Activated naive CD4-positive, alpha-beta T cell treated with anti-CD3 and anti-CD28 coated beads, Interleukin-2, amount 50 U/mL, for 24 hours (primary cell): ENCODE measurements around the gene SLC10A7.

ENCODE experiments used
- H3K27ac Mint-ChIP-seq: one replicate; pipeline ENCODE4 v1.8.0; 2021; ENCODE audit warnings: mild to moderate bottlenecking, mixed read lengths
- H3K27me3 Mint-ChIP-seq: one replicate; pipeline ENCODE4 v1.8.0; 2021; ENCODE audit warnings: mixed read lengths
- H3K36me3 Mint-ChIP-seq: one replicate; pipeline ENCODE4 v1.8.0; 2021; ENCODE audit warnings: mixed read lengths
- H3K4me1 Mint-ChIP-seq: one replicate; pipeline ENCODE4 v1.8.0; 2021; ENCODE audit warnings: mixed read lengths
- H3K4me3 Mint-ChIP-seq: one replicate; pipeline ENCODE4 v1.8.0; 2021; ENCODE audit warnings: mild to moderate bottlenecking, mixed read lengths
- H3K9me3 Mint-ChIP-seq: one replicate; pipeline ENCODE4 v1.8.0; 2021; ENCODE audit warnings: mixed read lengths

SLC10A7 gene

DNA sequence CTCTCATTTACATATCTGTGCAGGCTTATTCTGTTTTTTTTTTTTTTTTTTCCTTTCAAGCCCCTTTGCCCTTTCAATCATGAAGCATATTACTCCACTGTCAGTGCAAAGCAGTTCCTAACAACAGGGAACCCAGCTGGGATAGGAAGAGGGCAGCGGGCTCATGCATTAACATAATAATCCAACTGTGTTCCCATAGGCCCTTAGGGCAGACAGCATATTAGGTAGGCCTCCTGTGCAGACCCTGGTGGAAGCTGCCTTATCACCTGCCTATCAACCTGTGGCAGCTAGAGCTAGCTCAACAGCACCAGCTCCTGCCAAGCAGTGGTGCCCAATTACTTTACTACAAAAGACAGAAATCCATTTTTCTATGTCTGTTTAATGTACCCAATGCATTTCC, 49.3 kb downstream of the SLC10A7 start:
- no peaks in the 10 kb centered on the region for H3K27me3 Mint-ChIP-seq
- no peaks in the 10 kb centered on the region for H3K9me3 Mint-ChIP-seq
- H3K4me3 Mint-ChIP-seq, result no peak overlapping the region
- H3K4me1 Mint-ChIP-seq, result peaks cover 3% of the 10 kb centered on the region
- H3K27ac Mint-ChIP-seq, result no peak overlapping the region
- peaks cover 5% of the 10 kb centered on the region for H3K36me3 Mint-ChIP-seq

DNA sequence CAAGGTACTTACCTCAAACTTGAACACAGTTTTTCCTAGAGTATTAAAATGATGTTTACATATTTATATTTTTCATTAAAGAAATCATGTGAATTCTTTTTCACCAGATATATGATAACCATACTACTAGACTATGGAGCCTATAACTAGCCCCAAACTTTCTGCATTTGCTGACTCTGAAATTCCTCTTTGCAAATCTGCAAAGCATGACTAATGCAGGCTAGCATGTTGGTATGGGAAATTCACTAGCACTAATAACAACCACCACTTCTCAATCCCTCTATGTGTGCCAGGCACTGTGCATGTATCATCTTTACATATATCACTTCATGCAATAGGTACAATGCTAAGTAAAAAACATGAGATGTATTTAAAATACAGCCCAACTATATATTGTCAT, 51.1 kb downstream of the SLC10A7 start:
- no peaks in the 10 kb centered on the region for H3K27me3 Mint-ChIP-seq
- H3K9me3 Mint-ChIP-seq, result no peaks in the 10 kb centered on the region
- H3K27ac Mint-ChIP-seq, result no peak overlapping the region

DNA sequence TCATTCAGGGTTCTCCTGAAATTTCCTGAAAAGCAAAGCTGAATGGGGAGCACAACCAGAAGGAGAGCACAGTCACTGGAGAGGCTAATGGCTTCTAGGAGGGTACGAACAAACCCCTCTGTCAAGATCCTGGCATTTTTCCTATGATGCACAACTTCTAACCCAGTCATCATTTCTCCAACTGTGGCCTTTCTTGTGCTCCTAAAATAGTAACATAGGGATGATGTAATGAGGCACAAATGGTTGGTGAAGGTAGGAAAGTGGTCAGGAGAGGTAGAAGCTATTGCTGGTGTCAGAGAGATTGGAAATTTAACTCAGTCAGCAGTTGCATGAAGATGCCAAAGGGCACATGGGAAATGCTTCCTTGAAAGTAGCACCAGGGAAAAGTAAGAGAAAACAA, 52.7 kb downstream of the SLC10A7 start:
- Mint-ChIP-seq H3K4me3 (no peak overlapping the region), H3K4me1 (peaks cover 6% of the 10 kb centered on the region), H3K9me3 (no peaks in the 10 kb centered on the region), H3K36me3 (peaks cover 5% of the 10 kb centered on the region), H3K27ac (no peak overlapping the region), H3K27me3 (no peaks in the 10 kb centered on the region)

More for the DNA sequence above, 51.1 kb downstream of the SLC10A7 start:
- Mint-ChIP-seq H3K4me1 (peaks cover 8% of the 10 kb centered on the region), H3K36me3 (peaks cover 3% of the 10 kb centered on the region), H3K4me3 (no peak overlapping the region)

DNA sequence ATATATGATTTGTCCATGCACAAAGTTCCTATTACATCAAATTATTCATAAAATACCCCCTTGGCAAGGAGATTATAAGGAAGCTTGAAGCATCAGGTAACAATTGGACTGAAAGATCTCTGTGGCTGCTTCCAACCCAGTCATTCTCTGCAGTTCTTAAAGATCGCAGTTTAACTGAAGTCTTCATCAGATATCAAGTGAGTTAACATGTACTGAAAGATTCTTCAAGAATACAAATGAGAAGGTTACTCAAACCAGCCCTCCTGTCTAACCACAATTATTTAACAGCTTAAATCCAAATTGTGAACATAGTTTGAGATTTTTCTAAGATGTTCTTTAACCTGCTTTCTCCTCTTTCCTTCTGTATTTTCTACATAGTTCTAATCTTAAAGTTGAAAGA, 56.1 kb downstream of the SLC10A7 start:
- H3K9me3 Mint-ChIP-seq, result no peaks in the 10 kb centered on the region
- H3K27ac Mint-ChIP-seq, result no peak overlapping the region
- H3K36me3 Mint-ChIP-seq, result peaks cover 3% of the 10 kb centered on the region
- peaks cover 17% of the 10 kb centered on the region for H3K4me1 Mint-ChIP-seq
- H3K4me3 Mint-ChIP-seq, result no peak overlapping the region
- no peaks in the 10 kb centered on the region for H3K27me3 Mint-ChIP-seq

DNA sequence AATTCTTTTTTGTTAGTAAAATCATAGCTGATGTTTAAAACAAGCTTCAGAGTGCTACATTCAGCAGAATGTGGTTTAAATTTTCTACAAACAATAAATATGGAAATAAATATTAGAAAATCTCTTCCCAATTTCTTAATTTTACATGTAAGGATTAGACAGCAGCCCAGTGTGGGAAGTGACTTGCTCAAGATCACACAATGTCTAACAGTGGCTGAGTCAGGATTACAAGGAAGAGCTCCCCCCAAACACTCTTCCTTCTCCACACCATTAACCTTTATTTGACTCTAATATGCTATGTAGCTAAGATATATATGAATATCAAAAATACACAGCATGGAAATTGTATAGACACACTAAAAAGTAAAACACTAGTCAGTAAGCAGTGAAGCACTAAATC, 59.5 kb downstream of the SLC10A7 start:
- peaks cover 6% of the 10 kb centered on the region for H3K36me3 Mint-ChIP-seq
- no peak overlapping the region for H3K4me3 Mint-ChIP-seq
- H3K9me3 Mint-ChIP-seq, result peaks cover 5% of the 10 kb centered on the region
- H3K4me1 Mint-ChIP-seq, result peaks cover 44% of the 10 kb centered on the region
- H3K27ac Mint-ChIP-seq, result no peak overlapping the region
- H3K27me3 Mint-ChIP-seq, result no peaks in the 10 kb centered on the region

DNA sequence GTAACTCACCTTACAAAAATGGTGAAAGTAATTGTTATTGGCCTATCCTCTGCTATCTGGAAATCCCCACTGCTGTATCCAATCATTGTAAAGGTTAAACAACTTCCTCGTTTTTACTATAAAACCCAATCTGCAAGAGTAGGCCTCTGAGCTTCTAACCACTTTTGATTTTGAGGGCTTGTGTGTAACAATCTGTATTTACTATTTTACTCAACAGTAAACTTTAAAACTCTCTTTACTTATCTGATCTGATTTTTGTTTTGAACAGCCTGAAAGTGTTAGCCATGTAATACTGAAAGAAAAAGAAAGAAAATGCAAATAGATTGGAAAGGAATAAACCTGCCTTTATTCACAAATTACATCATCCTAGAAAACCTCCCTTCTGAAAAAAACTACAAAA, 63.1 kb downstream of the SLC10A7 start:
- Mint-ChIP-seq H3K36me3 (peaks cover 8% of the 10 kb centered on the region), H3K27me3 (no peaks in the 10 kb centered on the region), H3K4me3 (peak overlapping the region; percentile 68), H3K9me3 (peaks cover 5% of the 10 kb centered on the region), H3K4me1 (peaks cover 55% of the 10 kb centered on the region), H3K27ac (peak overlapping the region; percentile 88)

DNA sequence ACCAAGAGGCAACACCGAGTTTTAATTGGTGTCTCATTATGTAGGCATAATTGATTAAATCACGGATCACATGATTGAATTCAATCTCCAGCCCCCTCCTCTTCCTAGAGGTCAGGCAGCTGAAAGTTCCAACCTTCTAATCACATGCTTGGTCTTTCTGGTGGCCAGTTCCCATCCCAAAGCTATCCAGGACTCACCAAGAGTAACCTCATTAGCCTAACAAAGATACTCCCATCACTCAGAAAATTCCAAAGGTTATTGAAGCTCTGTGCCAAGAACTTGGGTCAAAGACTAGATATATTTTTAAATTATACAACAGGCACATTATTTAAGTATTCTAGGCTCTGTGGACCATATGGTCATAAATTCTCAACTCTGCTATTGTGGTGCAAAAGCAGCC, 65.1 kb downstream of the SLC10A7 start:
- no peak overlapping the region for H3K4me3 Mint-ChIP-seq
- H3K4me1 Mint-ChIP-seq, result peaks cover 49% of the 10 kb centered on the region
- H3K36me3 Mint-ChIP-seq, result peaks cover 8% of the 10 kb centered on the region
- no peak overlapping the region for H3K27ac Mint-ChIP-seq
- peaks cover 5% of the 10 kb centered on the region for H3K9me3 Mint-ChIP-seq
- no peaks in the 10 kb centered on the region for H3K27me3 Mint-ChIP-seq

DNA sequence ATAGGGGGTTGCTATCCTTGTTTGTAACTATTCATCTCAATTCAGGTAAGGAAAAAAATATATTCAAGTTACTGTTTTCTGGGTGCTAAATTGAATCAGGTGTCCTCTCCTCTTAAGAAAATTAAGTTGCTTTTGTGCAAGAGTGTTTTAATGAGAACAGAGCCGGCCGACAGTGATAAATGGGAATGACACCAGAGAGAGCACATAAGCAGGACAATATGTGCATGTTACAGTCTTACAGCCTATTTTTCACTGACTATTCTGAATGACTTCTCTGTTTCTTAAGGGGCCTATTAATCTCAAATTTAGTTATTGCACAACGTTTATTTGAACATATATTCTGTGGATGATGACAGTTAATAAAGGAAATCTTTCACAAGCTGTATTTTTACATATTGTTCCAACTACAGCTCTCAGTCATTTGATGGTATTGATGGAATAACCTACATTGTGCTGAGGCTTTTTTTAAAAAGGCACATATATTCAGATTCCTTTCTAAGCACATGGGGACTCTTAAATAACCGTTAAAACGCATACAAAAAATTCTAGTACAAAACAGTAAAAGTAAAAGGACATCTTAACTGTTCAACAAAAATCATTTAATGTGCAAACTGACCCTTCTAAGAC, 68.4 kb downstream of the SLC10A7 start:
- Mint-ChIP-seq H3K4me1 (peaks cover 50% of the 10 kb centered on the region), H3K36me3 (peaks cover 13% of the 10 kb centered on the region), H3K4me3 (no peak overlapping the region), H3K27ac (no peak overlapping the region), H3K9me3 (peaks cover 3% of the 10 kb centered on the region), H3K27me3 (no peaks in the 10 kb centered on the region)

DNA sequence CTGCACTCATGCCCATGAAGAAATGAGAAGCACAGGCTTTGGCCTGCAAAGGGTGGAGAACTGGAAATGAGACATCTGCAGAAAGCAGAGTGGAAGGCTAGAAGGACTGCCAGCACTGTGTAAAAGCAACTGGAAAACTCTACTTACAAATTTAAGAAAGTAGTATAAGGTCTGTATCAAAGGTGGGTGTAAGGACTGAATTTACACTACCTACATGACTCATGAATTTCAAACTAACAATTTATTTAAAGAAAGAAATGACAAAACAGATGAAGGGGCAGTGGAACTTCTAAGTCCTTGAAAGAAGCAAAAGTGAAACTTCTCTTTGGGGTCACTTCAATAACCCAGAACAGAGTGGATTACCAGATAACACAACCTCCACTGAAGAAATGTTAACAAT, 71.2 kb downstream of the SLC10A7 start:
- peaks cover 30% of the 10 kb centered on the region for H3K4me1 Mint-ChIP-seq
- H3K27ac Mint-ChIP-seq, result peak overlapping the region; percentile 63
- peaks cover 4% of the 10 kb centered on the region for H3K9me3 Mint-ChIP-seq
- no peaks in the 10 kb centered on the region for H3K27me3 Mint-ChIP-seq
- H3K4me3 Mint-ChIP-seq, result peak overlapping the region; percentile 5
- peaks cover 20% of the 10 kb centered on the region for H3K36me3 Mint-ChIP-seq

DNA sequence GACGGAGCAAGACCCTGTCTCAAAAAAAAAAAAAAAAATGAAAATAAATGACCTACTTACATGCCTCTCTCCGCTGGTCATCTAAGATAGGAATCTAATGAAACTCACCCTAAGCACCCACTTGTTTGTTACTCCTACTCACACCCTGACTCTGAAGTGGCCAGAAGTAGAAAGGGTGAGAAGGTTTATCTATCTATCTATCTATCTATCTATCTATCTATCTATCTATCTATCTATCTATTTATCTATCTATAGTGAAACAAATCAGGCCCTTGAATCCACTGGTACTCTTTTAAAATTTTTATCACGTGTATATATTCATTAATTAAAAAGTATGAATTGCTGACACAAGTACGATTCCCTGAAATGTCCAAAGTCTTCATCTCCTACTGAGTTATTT, 75.2 kb downstream of the SLC10A7 start:
- Mint-ChIP-seq H3K27me3 (no peaks in the 10 kb centered on the region), H3K4me1 (peaks cover 29% of the 10 kb centered on the region), H3K36me3 (peaks cover 23% of the 10 kb centered on the region), H3K9me3 (peaks cover 4% of the 10 kb centered on the region), H3K4me3 (no peak overlapping the region), H3K27ac (no peak overlapping the region)

DNA sequence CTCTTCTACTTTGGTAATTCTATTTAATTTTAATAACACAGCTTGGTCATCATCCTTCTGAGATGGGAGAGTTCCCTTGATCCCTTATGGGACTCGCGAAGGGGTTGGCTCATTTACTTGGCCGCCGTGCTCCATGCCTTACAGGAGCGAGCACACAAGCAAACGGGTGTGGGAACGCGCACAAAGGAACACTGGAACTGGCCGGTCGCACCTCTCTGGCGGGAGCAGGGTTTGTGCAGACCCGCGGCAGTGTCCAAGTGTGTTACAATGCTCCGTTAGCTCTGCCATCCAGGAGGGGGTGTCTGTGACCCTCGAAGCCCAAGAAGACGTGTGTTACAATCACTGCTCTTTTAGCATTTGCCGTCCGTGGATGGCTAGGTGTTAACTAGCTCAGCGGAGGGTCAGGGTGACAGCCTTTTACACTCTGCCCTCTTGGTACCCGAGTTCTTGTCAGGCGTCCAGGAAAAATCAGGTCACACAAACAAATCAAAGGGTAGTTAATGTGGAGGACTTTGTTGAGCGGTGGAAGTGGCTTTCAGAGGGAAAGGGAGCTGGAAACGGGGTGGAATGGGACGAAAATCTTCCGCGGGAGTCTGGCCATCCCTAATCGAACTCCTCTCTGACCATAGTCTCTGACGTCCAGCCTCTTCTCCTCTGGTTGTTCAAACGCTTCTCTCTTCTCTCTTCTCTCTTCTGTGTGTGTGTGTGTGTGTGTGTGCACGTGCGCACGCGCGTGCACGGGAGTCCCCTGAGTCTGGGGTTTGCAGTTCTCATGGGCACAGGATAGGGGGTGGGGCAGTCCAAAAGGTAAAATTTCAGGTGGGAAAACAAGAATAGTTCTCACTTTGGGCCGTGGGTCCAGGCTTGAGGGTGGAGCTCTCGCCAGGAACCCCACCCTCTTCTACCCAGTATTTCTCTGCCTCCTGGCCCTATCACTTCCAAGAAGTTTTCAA, 76.3 kb downstream of the SLC10A7 start:
- Mint-ChIP-seq H3K4me1 (peaks cover 18% of the 10 kb centered on the region), H3K4me3 (no peak overlapping the region), H3K9me3 (peaks cover 4% of the 10 kb centered on the region), H3K27ac (no peak overlapping the region), H3K36me3 (peaks cover 21% of the 10 kb centered on the region), H3K27me3 (no peaks in the 10 kb centered on the region)

DNA sequence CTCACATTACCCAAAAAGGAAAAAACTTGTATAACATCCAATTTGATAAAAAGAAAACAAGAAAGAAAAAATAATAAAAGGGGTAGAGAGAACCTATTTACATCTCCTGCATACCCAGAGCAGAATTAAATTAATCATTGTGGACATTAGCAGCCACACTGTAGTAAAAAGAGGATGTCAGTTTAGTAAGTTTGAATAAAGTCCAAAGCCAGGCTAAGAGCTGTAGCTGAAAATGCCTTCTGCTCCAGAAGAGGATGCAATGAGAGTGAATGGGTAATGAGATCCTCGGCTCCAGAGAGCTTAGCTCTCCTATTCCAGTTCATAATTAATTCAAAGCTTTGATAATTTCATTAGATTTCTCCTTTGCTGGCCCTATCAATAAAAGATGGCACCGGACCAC, 78.2 kb downstream of the SLC10A7 start:
- H3K27ac Mint-ChIP-seq, result no peak overlapping the region
- H3K27me3 Mint-ChIP-seq, result no peaks in the 10 kb centered on the region
- peaks cover 4% of the 10 kb centered on the region for H3K9me3 Mint-ChIP-seq

DNA sequence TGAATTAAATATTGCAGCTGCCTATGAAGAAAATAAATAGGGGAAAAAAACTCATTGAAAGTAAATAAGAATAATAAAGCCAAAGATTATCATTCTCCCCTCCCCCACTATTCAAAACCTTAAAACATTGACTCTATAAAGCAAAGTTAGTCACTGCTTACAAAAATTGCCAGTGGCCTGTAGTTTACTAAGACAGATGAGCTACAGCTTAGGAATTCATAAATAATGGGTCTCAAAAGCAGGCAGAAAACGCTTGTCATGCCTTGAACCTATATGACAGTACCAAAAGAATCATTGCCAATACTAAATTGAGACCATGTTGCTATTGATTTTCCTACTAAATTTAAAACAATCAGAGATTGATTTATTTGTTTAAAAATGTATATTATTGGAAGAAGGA, 78.9 kb downstream of the SLC10A7 start:
- Mint-ChIP-seq H3K27me3 (no peaks in the 10 kb centered on the region), H3K36me3 (peaks cover 15% of the 10 kb centered on the region), H3K4me3 (no peak overlapping the region), H3K4me1 (peaks cover 13% of the 10 kb centered on the region), H3K9me3 (peaks cover 4% of the 10 kb centered on the region), H3K27ac (no peak overlapping the region)

More for the DNA sequence above, 78.2 kb downstream of the SLC10A7 start:
- peaks cover 15% of the 10 kb centered on the region for H3K36me3 Mint-ChIP-seq
- H3K4me3 Mint-ChIP-seq, result no peak overlapping the region
- peaks cover 7% of the 10 kb centered on the region for H3K4me1 Mint-ChIP-seq

DNA sequence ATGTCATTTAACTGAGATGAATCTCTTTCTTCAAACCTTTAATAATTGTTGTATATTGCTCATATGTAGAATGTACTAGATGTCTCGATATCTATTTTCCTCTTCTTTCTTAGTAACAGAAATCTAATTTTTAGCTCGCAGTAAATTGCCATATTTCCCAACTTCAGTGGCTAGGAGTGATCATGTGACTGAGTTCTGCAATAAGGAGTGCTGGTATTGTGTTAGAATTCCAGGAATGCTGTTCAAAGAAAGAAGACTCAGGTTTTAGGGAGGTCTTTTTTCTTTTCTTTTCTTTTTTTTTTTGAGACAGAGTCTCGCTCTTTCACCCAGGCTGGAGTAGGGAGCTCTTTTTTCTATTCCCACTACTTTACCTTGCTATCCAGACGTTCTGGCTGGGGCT, 81.7 kb downstream of the SLC10A7 start:
- Mint-ChIP-seq H3K27me3 (no peaks in the 10 kb centered on the region), H3K36me3 (peaks cover 4% of the 10 kb centered on the region), H3K4me1 (peaks cover 13% of the 10 kb centered on the region), H3K9me3 (no peaks in the 10 kb centered on the region), H3K27ac (no peak overlapping the region), H3K4me3 (no peak overlapping the region)

DNA sequence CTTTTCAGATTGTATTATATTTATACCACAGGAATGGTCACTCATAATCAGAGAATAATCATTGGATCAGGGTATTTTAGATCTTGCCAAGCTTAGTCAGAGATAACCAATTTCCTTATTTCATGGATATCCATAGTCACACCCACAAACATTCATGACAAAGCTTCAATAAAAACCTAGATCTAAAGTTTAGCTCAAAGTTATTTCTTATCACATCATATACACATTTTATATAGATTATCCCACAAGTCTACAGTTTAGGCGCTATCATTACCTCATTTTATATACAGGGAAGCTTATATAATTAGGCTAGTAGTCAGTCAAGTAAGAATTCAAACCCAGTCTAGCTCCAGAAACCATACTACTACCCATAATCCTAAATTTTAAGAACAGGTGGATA, 82.3 kb downstream of the SLC10A7 start:
- Mint-ChIP-seq H3K4me1 (peaks cover 13% of the 10 kb centered on the region), H3K9me3 (no peaks in the 10 kb centered on the region), H3K27ac (no peak overlapping the region), H3K4me3 (no peak overlapping the region), H3K36me3 (peaks cover 2% of the 10 kb centered on the region), H3K27me3 (no peaks in the 10 kb centered on the region)

DNA sequence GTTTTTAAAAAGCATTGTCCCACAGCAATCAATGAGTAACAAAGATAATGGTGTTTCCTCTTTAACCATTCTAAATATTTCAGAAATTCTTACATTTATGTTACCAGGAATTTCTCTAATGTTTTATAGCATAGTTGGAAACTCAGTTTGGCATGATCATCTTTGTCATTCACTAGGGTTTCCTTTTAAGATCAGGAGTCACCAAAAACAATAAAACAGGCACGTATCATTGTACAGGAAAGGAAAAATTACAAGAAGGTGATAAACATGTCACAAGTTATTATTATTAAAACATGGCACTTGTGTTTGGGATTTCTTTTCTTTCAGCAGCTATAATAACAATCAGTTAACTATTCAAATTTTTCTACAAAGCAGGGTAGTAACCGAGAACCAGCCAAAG, 84.0 kb downstream of the SLC10A7 start:
- Mint-ChIP-seq H3K27ac (no peak overlapping the region), H3K4me3 (no peak overlapping the region), H3K9me3 (no peaks in the 10 kb centered on the region), H3K27me3 (no peaks in the 10 kb centered on the region), H3K36me3 (peaks cover 2% of the 10 kb centered on the region), H3K4me1 (peaks cover 7% of the 10 kb centered on the region)
